Naive thymus-derived CD4-positive, alpha-beta T cell (primary cell): ENCODE results near the gene ACTRT3. TPM values are rescaled to one million over a fixed set of nuclear protein-coding genes. Genes with fewer than 3 reads are reported as not detected.

ENCODE experiments used
- ATAC-seq: fragments of 150-1000 bp; cut with Tn5 transposase; 2 replicates; pipeline ENCODE4 v1.10.0; 2021; ENCODE audit warnings: mild to moderate bottlenecking, moderate library complexity
- CTCF ChIA-PET: fragments of 350-600 bp; sonication (Branson Sonifier 250); formaldehyde crosslinking; loops from one replicate; lab custom pipeline; 2021; ENCODE audit warnings: antibody characterized with exemption; lab: Charles Lee
- POLR2A ChIA-PET: fragments of 350-600 bp; sonication (Branson Sonifier 250); formaldehyde crosslinking; loops from one replicate; lab custom pipeline; 2021; ENCODE audit warnings: antibody characterized with exemption, inconsistent platforms; lab: Charles Lee
- DNase-seq, 9 donors: peaks; one replicate each; pipeline versions ENCODE4 v3.0.0 to v3.0.0-alpha.2; 2020 to 2022; ENCODE audit warnings: mixed read lengths in 1 of 9
- H3K27ac ChIP-seq: one replicate; pipeline ENCODE4 v1.7.0; 2013; ENCODE audit warnings: mild to moderate bottlenecking, low read depth, low read length, moderate library complexity
- H3K27me3 ChIP-seq, 2 donors: one replicate each; pipeline ENCODE4 v1.7.0; 2013; ENCODE audit warnings: low read length in 2 of 2, mild to moderate bottlenecking in 2 of 2, moderate library complexity in 2 of 2; ENCODE audit not compliant: control insufficient read depth in 2 of 2, insufficient read depth in 2 of 2
- H3K36me3 ChIP-seq, 3 experiments: 1 replicate in 2 of 3; 2 replicates in 1 of 3; pipeline ENCODE4 v1.7.0; 2013; ENCODE audit warnings: low read length in 3 of 3, mild to moderate bottlenecking in 3 of 3, moderate library complexity in 1 of 3; ENCODE audit not compliant: insufficient read depth in 3 of 3, control insufficient read depth in 2 of 3
- H3K4me1 ChIP-seq, 2 donors: one replicate each; pipeline ENCODE4 v1.7.0; 2013; ENCODE audit warnings: low read length in 2 of 2, mild to moderate bottlenecking in 2 of 2, moderate library complexity in 1 of 2; ENCODE audit not compliant: control insufficient read depth in 2 of 2, insufficient read depth in 2 of 2
- H3K4me3 ChIP-seq: 2 replicates; pipeline ENCODE4 v1.7.0; 2013; ENCODE audit warnings: mild to moderate bottlenecking, low read length
- H3K9me3 ChIP-seq, 3 experiments: 1 replicate in 2 of 3; 2 replicates in 1 of 3; pipeline ENCODE4 v1.7.0; 2013; ENCODE audit warnings: low read length in 3 of 3; ENCODE audit not compliant: control insufficient read depth in 2 of 3
- H3K27ac Mint-ChIP-seq, 9 donors: one replicate each; pipeline ENCODE4 v1.8.0; 2020 to 2022; ENCODE audit warnings: mixed read lengths in 9 of 9, mild to moderate bottlenecking in 8 of 9, moderate library complexity in 5 of 9, inconsistent platforms in 2 of 9
- H3K27me3 Mint-ChIP-seq, 5 donors: one replicate each; pipeline ENCODE4 v1.8.0; 2021 to 2022; ENCODE audit warnings: mixed read lengths in 5 of 5, mild to moderate bottlenecking in 1 of 5
- H3K36me3 Mint-ChIP-seq, 5 donors: one replicate each; pipeline ENCODE4 v1.8.0; 2020 to 2022; ENCODE audit warnings: mixed read lengths in 5 of 5, mild to moderate bottlenecking in 3 of 5, inconsistent platforms in 1 of 5
- H3K4me1 Mint-ChIP-seq, 7 donors: one replicate each; pipeline ENCODE4 v1.8.0; 2020 to 2022; ENCODE audit warnings: mixed read lengths in 7 of 7, mild to moderate bottlenecking in 3 of 7, inconsistent platforms in 1 of 7
- H3K4me3 Mint-ChIP-seq, 10 donors: one replicate each; pipeline ENCODE4 v1.8.0; 2020 to 2022; ENCODE audit warnings: mild to moderate bottlenecking in 10 of 10, mixed read lengths in 10 of 10, moderate library complexity in 6 of 10, inconsistent platforms in 2 of 10
- H3K9me3 Mint-ChIP-seq, 11 donors: one replicate each; pipeline ENCODE4 v1.8.0; 2020 to 2022; ENCODE audit warnings: mixed read lengths in 11 of 11, mild to moderate bottlenecking in 4 of 11, inconsistent platforms in 1 of 11, moderate library complexity in 1 of 11
- intact Hi-C, 2 donors: fragments of 100-400 bp; cut with micrococcal nuclease; formaldehyde crosslinking; loops; one replicate each; pipeline ENCODE4 v1.15.1; 2023
- polyA plus RNA-seq, 2 donors: library from polyadenylated mRNA; unstranded; fragments of 300-500 nt; fragmentation: Illumina TruSeq; gene quantifications; one replicate each; pipeline ENCODE4 v1.2.3, GENCODE V29; 2021
- total RNA-seq, 6 experiments: library from RNA in 5 of 6; stranded (reverse) in 5 of 6; gene quantifications; 1 replicate in 5 of 6; 2 replicates in 1 of 6; pipeline ENCODE4 v1.2.3 and lab custom pipeline; 2021 to 2026

ACTRT3 gene
- total and polyA plus RNA-seq, 7 experiments from 2014 or later, result 0.32 to 0.36 TPM; not detected in 5

DNA sequence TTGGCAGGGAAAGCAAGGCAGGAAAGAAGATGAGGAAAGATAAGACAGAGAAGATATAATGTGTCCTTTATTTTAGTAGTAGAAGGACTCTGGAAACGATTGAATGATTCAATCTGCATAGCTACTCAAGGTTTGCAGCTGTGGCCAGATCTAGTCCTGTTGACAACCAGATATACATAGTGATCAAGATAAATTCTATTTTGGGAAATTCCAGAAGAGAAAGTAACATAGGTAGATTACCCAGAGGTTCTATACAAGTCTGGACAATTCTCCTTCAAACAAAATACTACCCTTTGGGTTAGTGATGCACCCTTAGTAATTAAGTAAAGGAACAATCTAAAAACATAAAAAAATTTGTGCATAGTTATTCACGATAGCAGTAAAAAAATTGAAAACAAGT lies 13.9 kb downstream of the ACTRT3 start:
- Histone ChIP-seq H3K9me3 (no peaks in the 10 kb centered on the region), H3K27ac (no peak overlapping the region), H3K36me3 (no peaks in the 10 kb centered on the region), H3K27me3 (no peaks in the 10 kb centered on the region), H3K4me1 (peaks cover 13 to 15% of the 10 kb centered on the region in 2 donors), H3K4me3 (no peak overlapping the region)
- H3K27me3 Mint-ChIP-seq, result peaks cover 0 to 19% (median 8%) of the 10 kb centered on the region in 5 donors
- intact Hi-C loops, result no loop called here
- no peak for DNase-seq
- peaks cover 0 to 3% (median 0%) of the 10 kb centered on the region in 11 donors for H3K9me3 Mint-ChIP-seq
- ATAC-seq, result no peak
- ChIA-PET POLR2A (interaction anchor here (0.6 kb wide), 1 partner anchor 297 kb away, joined by 3 read pairs; no protein-coding TSS in a partner anchor), CTCF (no interaction called here)
- no peak overlapping the region for H3K4me3 Mint-ChIP-seq
- no peak overlapping the region for H3K27ac Mint-ChIP-seq
- H3K36me3 Mint-ChIP-seq, result no peaks in the 10 kb centered on the region
- peaks cover 7 to 29% (median 15%) of the 10 kb centered on the region in 7 donors for H3K4me1 Mint-ChIP-seq

DNA sequence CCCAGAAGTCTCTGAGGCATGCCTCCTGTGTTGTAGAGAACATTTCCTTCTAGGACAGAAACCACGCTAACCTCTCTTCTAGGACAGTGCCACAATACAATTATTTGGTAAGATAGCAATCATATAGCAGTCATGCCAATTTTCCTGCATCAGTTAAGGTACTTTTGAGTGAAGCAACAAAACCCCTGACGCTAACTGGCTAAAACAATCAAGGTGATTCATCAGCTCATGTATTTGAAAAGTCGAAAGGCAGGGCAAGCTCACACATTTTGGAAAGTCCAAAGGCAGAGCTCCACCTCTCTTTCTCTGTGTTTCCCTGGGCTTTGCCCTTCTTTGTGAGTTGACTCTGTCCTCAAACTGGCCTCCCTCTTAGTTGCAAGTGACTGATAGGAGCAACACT lies 14.7 kb downstream of the ACTRT3 start:
- H3K4me1 ChIP-seq, result peaks cover 10 to 14% of the 10 kb centered on the region in 2 donors
- ChIA-PET CTCF (interaction anchor here (0.9 kb wide), 1 partner anchor 58 kb away, joined by 3 read pairs; the partner anchor contains the start of genes LRRC34 and LRRIQ4), POLR2A (interaction anchor here (1.0 to 1.5 kb wide), 2 partner anchors 10 to 18 kb away, joined by 3 to 4 read pairs; no protein-coding TSS in a partner anchor)
- H3K27me3 ChIP-seq, result no peaks in the 10 kb centered on the region
- ATAC-seq (no peak), DNase-seq (no peak)
- no peaks in the 10 kb centered on the region for H3K36me3 Mint-ChIP-seq
- H3K4me3 ChIP-seq, result no peak overlapping the region
- no peaks in the 10 kb centered on the region for H3K9me3 ChIP-seq
- intact Hi-C loops, result no loop called here
- no peak overlapping the region for H3K27ac Mint-ChIP-seq
- H3K4me3 Mint-ChIP-seq, result no peak overlapping the region
- peaks cover 7 to 27% (median 14%) of the 10 kb centered on the region in 7 donors for H3K4me1 Mint-ChIP-seq
- H3K27ac ChIP-seq, result no peak overlapping the region
- no peaks in the 10 kb centered on the region for H3K36me3 ChIP-seq
- H3K9me3 Mint-ChIP-seq, result peaks cover 0 to 3% (median 0%) of the 10 kb centered on the region in 11 donors
- peaks cover 0 to 23% (median 10%) of the 10 kb centered on the region in 5 donors for H3K27me3 Mint-ChIP-seq

DNA sequence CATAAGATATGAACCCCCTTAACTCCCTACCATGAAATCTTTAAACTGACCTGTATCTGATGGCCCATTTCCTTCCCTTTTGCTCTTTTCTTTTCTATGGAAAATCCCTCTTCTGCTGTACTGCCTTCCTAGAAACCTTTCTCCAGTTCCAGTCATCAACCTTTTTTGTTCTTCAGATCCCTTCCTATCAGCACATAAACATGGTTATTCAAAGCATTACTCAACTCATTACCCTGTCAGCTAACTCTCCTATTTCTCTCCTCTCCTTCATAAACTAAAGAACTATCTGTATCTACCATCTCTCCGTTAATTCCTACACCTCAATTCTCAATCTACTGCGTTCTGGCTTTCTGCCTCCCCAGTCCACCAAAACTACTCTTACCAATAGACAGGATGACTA lies 17.5 kb downstream of the ACTRT3 start:
- Histone ChIP-seq H3K4me1 (no peaks in the 10 kb centered on the region), H3K9me3 (no peaks in the 10 kb centered on the region), H3K27me3 (no peaks in the 10 kb centered on the region), H3K36me3 (no peaks in the 10 kb centered on the region), H3K4me3 (no peak overlapping the region), H3K27ac (no peak overlapping the region)
- Mint-ChIP-seq H3K4me1 (peaks cover 5 to 13% (median 6%) of the 10 kb centered on the region in 7 donors), H3K27ac (no peak overlapping the region), H3K27me3 (peaks cover 17 to 36% (median 29%) of the 10 kb centered on the region in 5 donors), H3K4me3 (no peak overlapping the region), H3K36me3 (no peaks in the 10 kb centered on the region), H3K9me3 (peaks cover 0 to 3% (median 0%) of the 10 kb centered on the region in 11 donors)
- no peak for ATAC-seq
- DNase-seq, result no peak
- CTCF ChIA-PET, result no interaction called here
- POLR2A ChIA-PET, result no interaction called here
- intact Hi-C loops, result no loop called here

DNA sequence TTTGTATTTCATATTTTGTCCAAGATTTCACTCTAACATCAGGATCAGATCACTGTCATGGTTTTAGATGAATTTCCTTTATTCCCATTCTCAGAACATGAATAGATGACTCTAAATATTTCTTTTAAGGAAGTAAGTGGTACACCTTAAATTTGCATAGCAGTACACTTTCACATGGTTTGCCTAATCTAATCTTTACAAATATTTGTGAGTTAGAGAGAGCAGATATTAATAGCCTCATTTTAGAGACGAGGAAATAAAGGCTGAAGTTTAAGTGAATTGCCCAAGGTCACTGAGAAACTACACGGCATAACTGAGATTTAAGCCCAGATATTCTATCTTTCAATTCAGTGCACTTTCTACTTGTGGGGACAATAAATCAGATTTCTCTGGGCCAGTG lies 18.7 kb downstream of the ACTRT3 start:
- no peak overlapping the region for H3K4me3 ChIP-seq
- H3K9me3 Mint-ChIP-seq, result no peaks in the 10 kb centered on the region
- H3K9me3 ChIP-seq, result no peaks in the 10 kb centered on the region
- H3K27ac ChIP-seq, result no peak overlapping the region
- peaks cover 23 to 43% (median 38%) of the 10 kb centered on the region in 5 donors for H3K27me3 Mint-ChIP-seq
- no peak overlapping the region for H3K4me3 Mint-ChIP-seq
- ChIA-PET POLR2A (no interaction called here), CTCF (no interaction called here)
- intact Hi-C loops, result no loop called here
- DNase-seq, result no peak
- no peak for ATAC-seq
- no peaks in the 10 kb centered on the region for H3K36me3 Mint-ChIP-seq
- H3K4me1 ChIP-seq, result no peaks in the 10 kb centered on the region
- H3K27me3 ChIP-seq, result no peaks in the 10 kb centered on the region
- no peaks in the 10 kb centered on the region for H3K36me3 ChIP-seq
- peaks cover 0 to 13% (median 5%) of the 10 kb centered on the region in 7 donors for H3K4me1 Mint-ChIP-seq
- no peak overlapping the region for H3K27ac Mint-ChIP-seq

DNA sequence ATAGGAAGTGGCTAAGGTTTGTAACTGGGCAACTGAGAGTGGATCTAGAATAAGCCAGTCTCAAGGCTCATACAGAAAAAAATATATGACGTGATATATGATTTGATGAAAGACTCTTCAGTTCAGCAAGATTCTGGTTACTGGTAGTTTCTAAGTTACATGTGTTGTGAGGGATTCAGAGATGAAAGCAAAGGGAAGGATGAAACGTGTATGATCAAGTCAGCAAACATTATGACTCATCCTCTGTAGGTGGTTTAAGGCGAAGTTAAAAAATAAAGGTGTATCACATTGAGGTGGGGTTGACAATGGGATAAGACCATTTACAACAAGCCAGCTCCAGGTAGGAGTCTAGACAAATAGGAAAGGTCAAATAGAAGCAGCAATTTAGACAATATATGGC lies 20.7 kb downstream of the ACTRT3 start:
- CTCF ChIA-PET, result no interaction called here
- Mint-ChIP-seq H3K27me3 (peaks cover 23 to 41% (median 38%) of the 10 kb centered on the region in 5 donors), H3K9me3 (no peaks in the 10 kb centered on the region), H3K27ac (peak overlapping the region in 1 of 9 donors; percentile 2), H3K36me3 (no peaks in the 10 kb centered on the region), H3K4me1 (peaks cover 0 to 13% (median 5%) of the 10 kb centered on the region in 7 donors), H3K4me3 (no peak overlapping the region)
- Histone ChIP-seq H3K27me3 (no peaks in the 10 kb centered on the region), H3K9me3 (no peaks in the 10 kb centered on the region), H3K4me3 (no peak overlapping the region), H3K36me3 (no peaks in the 10 kb centered on the region), H3K27ac (no peak overlapping the region), H3K4me1 (no peaks in the 10 kb centered on the region)
- POLR2A ChIA-PET, result no interaction called here
- ATAC-seq (peak; percentile 26), DNase-seq (no peak)
- intact Hi-C loops, result loop anchor here in 1 of 2 donors (10.0 kb wide), 1 partner anchor 1704 kb away; no protein-coding TSS in a partner anchor

DNA sequence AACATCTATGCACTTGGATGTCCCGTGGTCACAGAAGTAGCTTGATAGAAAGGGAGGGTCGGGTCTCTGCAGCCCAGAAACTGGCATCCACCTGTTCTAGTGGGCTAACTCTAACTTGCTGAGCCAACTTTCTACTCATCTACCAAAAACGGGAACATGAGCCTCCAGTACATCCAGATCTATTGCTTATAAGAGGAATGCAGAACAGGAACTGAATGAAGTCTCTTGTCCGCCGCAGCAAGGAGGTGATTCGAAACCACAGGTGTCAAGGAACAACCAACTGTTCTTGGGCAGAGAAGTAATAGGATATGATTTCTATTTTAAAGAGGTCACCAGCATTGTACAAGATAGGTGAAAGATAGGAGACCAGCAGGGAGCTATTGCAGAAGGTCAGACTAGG lies 22.4 kb downstream of the ACTRT3 start:
- Mint-ChIP-seq H3K4me3 (no peak overlapping the region), H3K9me3 (no peaks in the 10 kb centered on the region), H3K4me1 (peaks cover 0 to 13% (median 5%) of the 10 kb centered on the region in 7 donors), H3K36me3 (no peaks in the 10 kb centered on the region), H3K27ac (no peak overlapping the region), H3K27me3 (peaks cover 23 to 40% (median 29%) of the 10 kb centered on the region in 5 donors)
- CTCF ChIA-PET, result no interaction called here
- no peaks in the 10 kb centered on the region for H3K36me3 ChIP-seq
- DNase-seq (no peak), ATAC-seq (no peak)
- no peaks in the 10 kb centered on the region for H3K9me3 ChIP-seq
- intact Hi-C loops, result loop anchor here in 1 of 2 donors (10.0 kb wide), 1 partner anchor 1702 kb away; no protein-coding TSS in a partner anchor
- H3K27me3 ChIP-seq, result no peaks in the 10 kb centered on the region
- H3K4me3 ChIP-seq, result no peak overlapping the region
- H3K27ac ChIP-seq, result no peak overlapping the region
- POLR2A ChIA-PET, result no interaction called here
- no peaks in the 10 kb centered on the region for H3K4me1 ChIP-seq
